ENCODE results near the gene MSH2.
"Not testable (repeated sequence)": the region's sequence is repeated elsewhere in the genome, so short reads cannot be mapped to it uniquely, and the experiment has no call there.

MSH2 gene

GRCh38 chr2:47414682-47415458 lies 11.9 kb downstream of the MSH2 start:
- DNase-seq: no peak

GRCh38 chr2:47420214-47420613 lies 17.3 kb downstream of the MSH2 start:
- DNase-seq: no peak

GRCh38 chr2:47420683-47421082 lies 17.7 kb downstream of the MSH2 start:
- not testable (repeated sequence) for DNase-seq

GRCh38 chr2:47422016-47422415 lies 19.1 kb downstream of the MSH2 start:
- DNase-seq: no peak

GRCh38 chr2:47422560-47422959 lies 19.6 kb downstream of the MSH2 start:
- DNase-seq: peak; percentile 81

GRCh38 chr2:47426786-47427185 lies 23.8 kb downstream of the MSH2 start:
- no peak for DNase-seq

- DNase-seq: peak; percentile 26
These were observed 26.8 kb downstream of the MSH2 start for GRCh38 chr2:47429795-47430194.

GRCh38 chr2:47433006-47433405 lies 30.1 kb downstream of the MSH2 start:
- DNase-seq: not testable (repeated sequence)

- DNase-seq: not testable (repeated sequence)
These were observed 30.5 kb downstream of the MSH2 start for GRCh38 chr2:47433445-47433844.

GRCh38 chr2:47437287-47437686 lies 34.3 kb downstream of the MSH2 start:
- DNase-seq: peak; percentile 38

- no peak for DNase-seq
These were observed 35.1 kb downstream of the MSH2 start for GRCh38 chr2:47438106-47438505.

- no peak for DNase-seq
These were observed 35.8 kb downstream of the MSH2 start for GRCh38 chr2:47438783-47439182.

GRCh38 chr2:47451790-47452189 lies 48.8 kb downstream of the MSH2 start:
- no peak for DNase-seq

GRCh38 chr2:47452761-47453160 lies 49.8 kb downstream of the MSH2 start:
- DNase-seq: no peak

- DNase-seq: not testable (repeated sequence)
These were observed 51.9 kb downstream of the MSH2 start for GRCh38 chr2:47454818-47455217.

GRCh38 chr2:47455411-47455810 lies 52.5 kb downstream of the MSH2 start:
- no peak for DNase-seq

- DNase-seq: no peak
These were observed 53.9 kb downstream of the MSH2 start for GRCh38 chr2:47456851-47457250.

GRCh38 chr2:47457268-47457667 lies 54.3 kb downstream of the MSH2 start:
- no peak for DNase-seq

- no peak for DNase-seq
These were observed 56.1 kb downstream of the MSH2 start for GRCh38 chr2:47459021-47459420.

GRCh38 chr2:47460766-47461165 lies 57.8 kb downstream of the MSH2 start:
- DNase-seq: no peak

GRCh38 chr2:47471429-47472116 lies 68.6 kb downstream of the MSH2 start:
- DNase-seq: no peak

GRCh38 chr2:47479863-47480262 lies 76.9 kb downstream of the MSH2 start:
- DNase-seq: no peak

GRCh38 chr2:47483191-47483590 lies 80.2 kb downstream of the MSH2 start:
- no peak for DNase-seq

- no peak for DNase-seq
These were observed 81.4 kb downstream of the MSH2 start for GRCh38 chr2:47484396-47484795.
